Left lung (tissue), 10 donors: ENCODE data around the gene MEPE. TPM values are rescaled to one million over a fixed set of nuclear protein-coding genes. Genes with fewer than 3 reads are reported as not detected.
A peak's percentile ranks its signal among the peaks of the same experiment; 100 is the strongest.

ENCODE experiments used
- ATAC-seq: fragments of 200-7000 bp; cut with Tn5 transposase; one replicate; pipeline ENCODE4 v1.9.1; 2020; ENCODE audit warnings: moderate library complexity
- DNase-seq, 4 donors: peaks; one replicate each; pipeline ENCODE4 v3.0.0-alpha.2; 2013 to 2020
- H3K27ac ChIP-seq, 2 donors: fragments of 200-600 bp; sonication (generic) in 1 of 2; one replicate each; pipeline versions ENCODE4 v1.5.0 to v1.8.0; 2020 to 2021
- H3K27me3 ChIP-seq, 2 donors: fragments of 200-600 bp; sonication (generic) in 1 of 2; one replicate each; pipeline versions ENCODE4 v1.5.0 to v1.8.0; 2020 to 2021
- H3K36me3 ChIP-seq, 2 donors: fragments of 200-600 bp; sonication (generic) in 1 of 2; one replicate each; pipeline versions ENCODE4 v1.5.0 to v1.8.0; 2020 to 2021
- H3K4me1 ChIP-seq, 2 donors: fragments of 200-600 bp; one replicate each; pipeline ENCODE4 v1.8.0; 2021
- H3K4me3 ChIP-seq, 2 donors: fragments of 200-600 bp; sonication (generic) in 1 of 2; one replicate each; pipeline versions ENCODE4 v1.5.0 to v1.8.0; 2020 to 2021; ENCODE audit warnings: mild to moderate bottlenecking in 1 of 2
- H3K9me3 ChIP-seq, 2 donors: fragments of 200-600 bp; sonication (generic) in 1 of 2; one replicate each; pipeline versions ENCODE4 v1.5.0 to v1.8.0; 2020 to 2021
- CTCF ChIP-seq, 2 donors: fragments of 200-600 bp; sonication (generic) in 1 of 2; IDR thresholded peaks; one replicate each; pipeline versions ENCODE4 v1.5.0 to v1.8.0; 2021; ENCODE audit warnings: antibody characterized with exemption in 2 of 2
- intact Hi-C, 2 donors: fragments of 100-400 bp; cut with DNase I; formaldehyde crosslinking; loops; one replicate each; pipeline versions ENCODE4 v1.11.2 to v1.14.2; 2022
- polyA plus RNA-seq, 6 donors: library from polyadenylated mRNA; unstranded; fragments of 120-200 nt; gene quantifications; one replicate each; pipeline ENCODE4 v1.2.1, GENCODE V29; 2013; ENCODE audit not compliant: insufficient read length in 6 of 6
- total RNA-seq, 2 donors: library from RNA; stranded (reverse); fragmentation: NEBNext Ultra II Directional; extraction: Animal tissue kit (Norgen Biotek cat#: 25700); gene quantifications; one replicate each; pipeline ENCODE4 v1.2.1, GENCODE V29; 2021
- donor health status: DM: no; HTN: yes; CAD: no.
- donor health status: DM: no; HTN: no; CAD: no.

The MEPE gene
- total and polyA plus RNA-seq, 8 donors, result 0.37 to 0.88 (median 0.66) TPM; not detected in 2

- DNase-seq, result no peak
- Histone ChIP-seq H3K27me3 (no peaks in the 10 kb centered on the region), H3K27ac (no peak overlapping the region), H3K9me3 (no peaks in the 10 kb centered on the region), H3K36me3 (no peaks in the 10 kb centered on the region), H3K4me3 (no peak overlapping the region), H3K4me1 (no peaks in the 10 kb centered on the region)
- intact Hi-C loops, result no loop called here
- no peak for ATAC-seq
- no peak for TF ChIP-seq CTCF (IDR thresholded peaks at IDR 0.05)
Observed at GRCh38 chr4:87802858-87803257, 29.9 kb upstream of the MEPE start.

- ATAC-seq, result no peak
- TF ChIP-seq CTCF (IDR thresholded peaks at IDR 0.05), result no peak
Observed at GRCh38 chr4:87803421-87803820, 29.3 kb upstream of the MEPE start.

GRCh38 chr4:87804871-87805270, 27.9 kb upstream of the MEPE start:
- intact Hi-C loops, result no loop called here
- Histone ChIP-seq H3K4me3 (no peak overlapping the region), H3K27me3 (no peaks in the 10 kb centered on the region), H3K9me3 (no peaks in the 10 kb centered on the region), H3K36me3 (no peaks in the 10 kb centered on the region), H3K27ac (no peak overlapping the region), H3K4me1 (no peaks in the 10 kb centered on the region)
- no peak for TF ChIP-seq CTCF (IDR thresholded peaks at IDR 0.05)
- no peak for ATAC-seq
- no peak for DNase-seq

More at GRCh38 chr4:87803421-87803820, 29.3 kb upstream of the MEPE start:
- Histone ChIP-seq H3K4me3 (no peak overlapping the region), H3K4me1 (no peaks in the 10 kb centered on the region), H3K9me3 (no peaks in the 10 kb centered on the region), H3K27me3 (no peaks in the 10 kb centered on the region), H3K27ac (no peak overlapping the region), H3K36me3 (no peaks in the 10 kb centered on the region)
- intact Hi-C loops, result no loop called here
- DNase-seq, result no peak

- DNase-seq (no peak), ATAC-seq (no peak)
- intact Hi-C loops, result no loop called here
- Histone ChIP-seq H3K27ac (peak overlapping the region in 1 of 2 donors; percentile 18), H3K9me3 (no peaks in the 10 kb centered on the region), H3K4me1 (no peaks in the 10 kb centered on the region), H3K36me3 (no peaks in the 10 kb centered on the region), H3K4me3 (no peak overlapping the region), H3K27me3 (no peaks in the 10 kb centered on the region)
- no peak for TF ChIP-seq CTCF (IDR thresholded peaks at IDR 0.05)
Observed at GRCh38 chr4:87805971-87806370, 26.8 kb upstream of the MEPE start.

GRCh38 chr4:87806520-87806919, 26.2 kb upstream of the MEPE start:
- Histone ChIP-seq H3K27me3 (no peaks in the 10 kb centered on the region), H3K4me1 (no peaks in the 10 kb centered on the region), H3K27ac (peak overlapping the region in 1 of 2 donors; percentile 18), H3K36me3 (no peaks in the 10 kb centered on the region), H3K9me3 (no peaks in the 10 kb centered on the region), H3K4me3 (no peak overlapping the region)
- intact Hi-C loops, result no loop called here
- ATAC-seq, result no peak
- no peak for TF ChIP-seq CTCF (IDR thresholded peaks at IDR 0.05)
- DNase-seq, result no peak
